Trophoblast cell (in vitro differentiated cells and primary cell): Measurements from ENCODE around the gene PRKCB.

ENCODE experiments used
- DNase-seq, 2 donors: peaks; one replicate each; pipeline ENCODE4 v3.0.0-alpha.2; 2016
- H2AFZ ChIP-seq: 2 replicates; pipeline ENCODE4 v1.6.1; 2013; ENCODE audit warnings: low read length, moderate library complexity, mild to moderate bottlenecking; ENCODE audit not compliant: insufficient read depth, poor library complexity
- H2AK5ac ChIP-seq: 2 replicates; pipeline ENCODE4 v1.6.1; 2013; ENCODE audit warnings: mild to moderate bottlenecking, low read length
- H2BK120ac ChIP-seq: 2 replicates; pipeline ENCODE4 v1.6.1; 2013; ENCODE audit warnings: low read length, mild to moderate bottlenecking, moderate library complexity; ENCODE audit not compliant: insufficient read depth, poor library complexity
- H2BK12ac ChIP-seq: 2 replicates; pipeline ENCODE4 v1.6.1; 2013; ENCODE audit warnings: mild to moderate bottlenecking, low read length, moderate library complexity
- H2BK5ac ChIP-seq: 2 replicates; pipeline ENCODE4 v1.6.1; 2013; ENCODE audit warnings: low read length, low read depth, moderate library complexity, mild to moderate bottlenecking; ENCODE audit not compliant: poor library complexity
- H3K14ac ChIP-seq: 2 replicates; pipeline ENCODE4 v1.6.1; 2013; ENCODE audit warnings: mild to moderate bottlenecking, low read length
- H3K18ac ChIP-seq: 2 replicates; pipeline ENCODE4 v1.6.1; 2013; ENCODE audit warnings: mild to moderate bottlenecking, low read length
- H3K23ac ChIP-seq: 2 replicates; pipeline ENCODE4 v1.6.1; 2013; ENCODE audit warnings: low read length
- H3K27ac ChIP-seq: 2 replicates; pipeline ENCODE4 v1.5.1; 2013; ENCODE audit warnings: low read depth, mild to moderate bottlenecking, inconsistent platforms, low read length, moderate library complexity
- H3K27me3 ChIP-seq: 2 replicates; pipeline ENCODE4 v1.6.1; 2013; ENCODE audit warnings: inconsistent platforms, mild to moderate bottlenecking, low read length, moderate library complexity; ENCODE audit not compliant: insufficient read depth
- H3K36me3 ChIP-seq, 2 experiments: 1 replicate in 1 of 2; 2 replicates in 1 of 2; pipeline ENCODE4 v1.6.1; 2013; ENCODE audit warnings: low read length in 2 of 2, mild to moderate bottlenecking in 2 of 2, moderate library complexity in 1 of 2; ENCODE audit not compliant: insufficient read depth in 2 of 2, control insufficient read depth in 1 of 2
- H3K4ac ChIP-seq: 2 replicates; pipeline ENCODE4 v1.6.1; 2013; ENCODE audit warnings: low read depth, mild to moderate bottlenecking, low read length, moderate library complexity
- H3K4me1 ChIP-seq, 2 experiments: 1 replicate in 1 of 2; 2 replicates in 1 of 2; pipeline ENCODE4 v1.6.1; 2013; ENCODE audit warnings: low read length in 2 of 2, mild to moderate bottlenecking in 2 of 2, moderate library complexity in 1 of 2; ENCODE audit not compliant: insufficient read depth in 2 of 2, control insufficient read depth in 1 of 2
- H3K4me2 ChIP-seq: 2 replicates; pipeline ENCODE4 v1.6.1; 2013; ENCODE audit warnings: inconsistent platforms, mild to moderate bottlenecking, low read length, moderate library complexity
- H3K4me3 ChIP-seq: 2 replicates; pipeline ENCODE4 v1.5.1; 2013; ENCODE audit warnings: mild to moderate bottlenecking, low read depth, low read length, inconsistent platforms
- H3K79me1 ChIP-seq: one replicate; pipeline ENCODE4 v1.6.1; 2013; ENCODE audit warnings: low read length
- H3K79me2 ChIP-seq: 2 replicates; pipeline ENCODE4 v1.6.1; 2013; ENCODE audit warnings: low read length, mild to moderate bottlenecking; ENCODE audit not compliant: control insufficient read depth, insufficient read depth, poor library complexity
- H3K9ac ChIP-seq: 2 replicates; pipeline ENCODE4 v1.6.1; 2013; ENCODE audit warnings: mild to moderate bottlenecking, low read length
- H3K9me3 ChIP-seq: 2 replicates; pipeline ENCODE4 v1.6.1; 2013; ENCODE audit warnings: low read depth, mild to moderate bottlenecking, control low read depth, inconsistent platforms, low read length; ENCODE audit not compliant: insufficient read depth
- H4K12ac ChIP-seq: 2 replicates; pipeline ENCODE4 v1.6.1; 2013; ENCODE audit warnings: low read depth, mild to moderate bottlenecking, low read length, moderate library complexity
- H4K8ac ChIP-seq: 2 replicates; pipeline ENCODE4 v1.6.1; 2013; ENCODE audit warnings: low read depth, mild to moderate bottlenecking, low read length, moderate library complexity
- H4K91ac ChIP-seq: one replicate; pipeline ENCODE4 v1.6.1; 2013; ENCODE audit warnings: low read depth, mild to moderate bottlenecking, low read length, moderate library complexity
- WGBS: extraction: QIAGEN DNeasy Blood & Tissue Kit; methylation state at CpG from one replicate; pipeline ENCODE4 v1.1.7; 2013; ENCODE audit warnings: missing lambda C conversion rate; ENCODE audit not compliant: insufficient read length, insufficient coverage; ENCODE audit errors: extremely low coverage; 5-methylcytosine and 5-hydroxymethylcytosine counted together

The PRKCB gene

GRCh38 chr16:23987443-23987842 lies 151.7 kb downstream of the PRKCB start:
- no peak overlapping the region for H2BK5ac ChIP-seq
- no CpG with 5 or more reads among the region's 2 CpGs for WGBS

GRCh38 chr16:23990507-23990906 lies 154.7 kb downstream of the PRKCB start:
- Histone ChIP-seq H2BK120ac (no peak overlapping the region), H3K4me3 (no peak overlapping the region), H4K91ac (no peak overlapping the region), H4K12ac (no peak overlapping the region), H3K9me3 (no peaks in the 10 kb centered on the region), H3K27ac (no peak overlapping the region), H2AK5ac (no peak overlapping the region), H3K79me1 (no peaks in the 10 kb centered on the region), H2AFZ (no peak overlapping the region), H3K79me2 (no peaks in the 10 kb centered on the region), H3K9ac (no peak overlapping the region), H3K14ac (no peak overlapping the region), H3K4me2 (no peak overlapping the region), H3K27me3 (no peaks in the 10 kb centered on the region), H3K4ac (no peak overlapping the region), H3K36me3 (no peaks in the 10 kb centered on the region), H4K8ac (no peak overlapping the region), H2BK12ac (no peak overlapping the region), H3K18ac (no peak overlapping the region), H3K4me1 (peaks cover 0 to 3% of the 10 kb centered on the region in 2 experiments), H3K23ac (no peak overlapping the region), H2BK5ac (no peak overlapping the region)
- peak in 1 of 2 donors; percentile 40 for DNase-seq
- WGBS = no CpG with 5 or more reads among the region's 3 CpGs

More at GRCh38 chr16:23987443-23987842, 151.7 kb downstream of the PRKCB start:
- no peak overlapping the region for H3K23ac ChIP-seq
- H3K18ac ChIP-seq = no peak overlapping the region
- H3K4ac ChIP-seq = no peak overlapping the region
- no peak overlapping the region for H4K91ac ChIP-seq
- DNase-seq = no peak
- no peak overlapping the region for H3K4me3 ChIP-seq
- no peaks in the 10 kb centered on the region for H3K36me3 ChIP-seq
- no peak overlapping the region for H3K9ac ChIP-seq
- no peak overlapping the region for H3K14ac ChIP-seq
- peaks cover 0 to 3% of the 10 kb centered on the region in 2 experiments for H3K4me1 ChIP-seq
- H3K79me2 ChIP-seq = no peaks in the 10 kb centered on the region
- H2BK12ac ChIP-seq = no peak overlapping the region
- no peak overlapping the region for H2BK120ac ChIP-seq
- H3K79me1 ChIP-seq = no peaks in the 10 kb centered on the region
- no peak overlapping the region for H4K12ac ChIP-seq
- no peak overlapping the region for H3K27ac ChIP-seq
- no peaks in the 10 kb centered on the region for H3K27me3 ChIP-seq
- no peaks in the 10 kb centered on the region for H3K9me3 ChIP-seq
- H3K4me2 ChIP-seq = no peak overlapping the region
- H2AFZ ChIP-seq = no peak overlapping the region
- no peak overlapping the region for H2AK5ac ChIP-seq
- H4K8ac ChIP-seq = no peak overlapping the region

DNA sequence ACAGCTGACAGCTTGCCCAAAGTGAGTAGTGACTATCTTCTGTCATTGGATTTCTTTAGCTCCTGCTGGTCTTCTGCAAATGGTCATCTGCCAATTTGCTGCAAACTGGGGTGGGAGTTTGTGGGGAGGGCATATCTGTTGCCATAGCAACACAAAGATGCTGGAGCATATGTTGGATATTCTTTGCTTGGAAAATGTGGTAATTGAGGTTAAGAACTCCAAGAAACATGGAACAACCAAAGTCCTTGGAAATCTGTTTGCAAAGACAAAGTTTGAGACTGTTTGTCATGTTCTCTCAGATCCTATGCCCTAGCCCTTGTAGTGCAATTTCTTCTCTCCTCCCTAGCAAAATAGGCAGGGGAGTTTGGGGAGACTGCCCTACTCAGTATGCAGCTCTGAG lies 155.3 kb downstream of the PRKCB start:
- H4K91ac ChIP-seq = no peak overlapping the region

GRCh38 chr16:23994615-23995014 lies 158.8 kb downstream of the PRKCB start:
- H3K9ac ChIP-seq = no peak overlapping the region
- H3K23ac ChIP-seq = no peak overlapping the region
- no peak overlapping the region for H3K14ac ChIP-seq

More for the DNA sequence above, 155.3 kb downstream of the PRKCB start:
- no peak for DNase-seq
- Histone ChIP-seq H3K9ac (no peak overlapping the region), H3K4me3 (no peak overlapping the region), H3K27ac (no peak overlapping the region), H3K9me3 (no peaks in the 10 kb centered on the region), H2BK120ac (no peak overlapping the region), H3K27me3 (no peaks in the 10 kb centered on the region), H4K8ac (no peak overlapping the region), H3K4me2 (no peak overlapping the region), H3K23ac (no peak overlapping the region), H3K18ac (no peak overlapping the region), H3K79me2 (no peaks in the 10 kb centered on the region), H2BK5ac (no peak overlapping the region), H2BK12ac (no peak overlapping the region), H3K4ac (no peak overlapping the region), H3K79me1 (no peaks in the 10 kb centered on the region), H2AFZ (no peak overlapping the region), H3K14ac (no peak overlapping the region), H3K4me1 (peaks cover 0 to 3% of the 10 kb centered on the region in 2 experiments), H3K36me3 (no peaks in the 10 kb centered on the region), H2AK5ac (no peak overlapping the region), H4K12ac (no peak overlapping the region)

More at GRCh38 chr16:23994615-23995014, 158.8 kb downstream of the PRKCB start:
- Histone ChIP-seq H2BK12ac (no peak overlapping the region), H3K4me3 (no peak overlapping the region), H2BK5ac (no peak overlapping the region), H2BK120ac (no peak overlapping the region), H2AK5ac (no peak overlapping the region), H4K8ac (no peak overlapping the region), H3K4me2 (no peak overlapping the region), H3K4ac (no peak overlapping the region), H4K12ac (no peak overlapping the region), H3K18ac (no peak overlapping the region), H3K27ac (no peak overlapping the region), H2AFZ (no peak overlapping the region), H3K79me2 (no peaks in the 10 kb centered on the region), H3K9me3 (no peaks in the 10 kb centered on the region), H3K4me1 (peaks cover 0 to 3% of the 10 kb centered on the region in 2 experiments), H4K91ac (no peak overlapping the region), H3K36me3 (no peaks in the 10 kb centered on the region), H3K79me1 (no peaks in the 10 kb centered on the region), H3K27me3 (no peaks in the 10 kb centered on the region)
- DNase-seq = no peak
- WGBS = no CpG with 5 or more reads among the region's 1 CpG
